CD14-positive monocyte (primary cell): ENCODE measurements around the gene NCBP3. TPM values are rescaled to one million over a fixed set of nuclear protein-coding genes. Genes with fewer than 3 reads are reported as not detected.
A peak's percentile ranks its signal among the peaks of the same experiment; 100 is the strongest.

Experiments
- DNase-seq, 3 donors: peaks; one replicate each; pipeline ENCODE4 v3.0.0-alpha.2; 2011 to 2022
- H2AFZ ChIP-seq: 2 replicates; pipeline ENCODE4 v1.6.0; 2012; ENCODE audit warnings: mild to moderate bottlenecking, low read depth, low read length, inconsistent platforms; ENCODE audit not compliant: insufficient read depth, poor library complexity, severe bottlenecking
- H3K27ac ChIP-seq, 2 donors: 1 replicate in 1 of 2; 2 replicates in 1 of 2; pipeline ENCODE4 v1.5.1; 2012 to 2013; ENCODE audit warnings: low read length in 2 of 2, control low read depth in 1 of 2, inconsistent platforms in 1 of 2, low read depth in 1 of 2, mild to moderate bottlenecking in 1 of 2
- H3K27me3 ChIP-seq, 2 donors: one replicate each; pipeline versions ENCODE4 v1.6.0 to v1.6.1; 2011 to 2013; ENCODE audit warnings: low read length in 2 of 2; ENCODE audit not compliant: control insufficient read depth in 2 of 2, insufficient read depth in 2 of 2
- H3K36me3 ChIP-seq, 2 donors: replicated peaks in 1 of 2; 1 replicate in 1 of 2; 2 replicates in 1 of 2; pipeline versions ENCODE4 v1.5.1 to v1.6.1; 2012 to 2013; ENCODE audit warnings: low read length in 2 of 2, control low read depth in 1 of 2, inconsistent platforms in 1 of 2, mild to moderate bottlenecking in 1 of 2; ENCODE audit not compliant: insufficient read depth in 2 of 2, control insufficient read depth in 1 of 2
- H3K4me1 ChIP-seq, 2 donors: 1 replicate in 1 of 2; 2 replicates in 1 of 2; pipeline versions ENCODE4 v1.5.1 to v1.6.1; 2012 to 2013; ENCODE audit warnings: low read length in 2 of 2, control low read depth in 1 of 2, inconsistent platforms in 1 of 2, mild to moderate bottlenecking in 1 of 2, moderate library complexity in 1 of 2; ENCODE audit not compliant: insufficient read depth in 2 of 2, control insufficient read depth in 1 of 2
- H3K4me2 ChIP-seq: replicated peaks from 2 replicates; pipeline ENCODE3; 2012; ENCODE audit warnings: low read length, moderate library complexity, mild to moderate bottlenecking; ENCODE audit not compliant: poor library complexity, severe bottlenecking; ENCODE audit errors: extremely low read depth
- H3K4me3 ChIP-seq, 3 experiments: fragments of 200-600 bp in 1 of 3; sonication (generic) in 1 of 3; replicated peaks in 1 of 3; 1 replicate in 2 of 3; 2 replicates in 1 of 3; pipeline ENCODE4 v1.5.1; 2011 to 2013; ENCODE audit warnings: low read length in 3 of 3, mild to moderate bottlenecking in 3 of 3, control low read depth in 2 of 3, low read depth in 2 of 3, inconsistent platforms in 1 of 3, moderate library complexity in 1 of 3
- H3K79me2 ChIP-seq: 2 replicates; pipeline ENCODE4 v1.6.0; 2012; ENCODE audit warnings: mild to moderate bottlenecking, control low read depth, inconsistent platforms, low read length, moderate library complexity; ENCODE audit not compliant: insufficient read depth
- H3K9ac ChIP-seq: 2 replicates; pipeline ENCODE4 v1.6.0; 2017; ENCODE audit warnings: low read length, mild to moderate bottlenecking; ENCODE audit not compliant: insufficient read depth, poor library complexity, severe bottlenecking
- H3K9me3 ChIP-seq, 2 donors: replicated peaks in 1 of 2; 1 replicate in 1 of 2; 2 replicates in 1 of 2; pipeline versions ENCODE4 v1.5.1 to v1.6.1; 2012 to 2013; ENCODE audit warnings: low read length in 2 of 2, control low read depth in 1 of 2; ENCODE audit not compliant: control insufficient read depth in 1 of 2, insufficient read depth in 1 of 2
- H4K20me1 ChIP-seq: 2 replicates; pipeline ENCODE4 v1.6.0; 2012; ENCODE audit warnings: mild to moderate bottlenecking, low read length, control low read depth, moderate library complexity; ENCODE audit not compliant: insufficient read depth
- H3K27ac Mint-ChIP-seq, 7 donors: one replicate each; pipeline ENCODE4 v1.8.0; 2020; ENCODE audit warnings: mild to moderate bottlenecking in 7 of 7, mixed read lengths in 7 of 7, moderate library complexity in 6 of 7, inconsistent platforms in 2 of 7
- H3K27me3 Mint-ChIP-seq, 3 donors: one replicate each; pipeline ENCODE4 v1.8.0; 2021 to 2022; ENCODE audit warnings: low read depth in 3 of 3, mild to moderate bottlenecking in 3 of 3, mixed read lengths in 3 of 3, moderate library complexity in 3 of 3, inconsistent platforms in 1 of 3
- H3K36me3 Mint-ChIP-seq, 2 donors: one replicate each; pipeline ENCODE4 v1.8.0; 2020; ENCODE audit warnings: mixed read lengths in 2 of 2, inconsistent platforms in 1 of 2, mild to moderate bottlenecking in 1 of 2
- H3K4me1 Mint-ChIP-seq: one replicate; pipeline ENCODE4 v1.8.0; 2020; ENCODE audit warnings: mild to moderate bottlenecking, mixed read lengths
- H3K4me3 Mint-ChIP-seq, 2 donors: one replicate each; pipeline ENCODE4 v1.8.0; 2020; ENCODE audit warnings: mild to moderate bottlenecking in 2 of 2, mixed read lengths in 2 of 2, moderate library complexity in 1 of 2
- H3K9me3 Mint-ChIP-seq, 7 donors: one replicate each; pipeline ENCODE4 v1.8.0; 2020 to 2022; ENCODE audit warnings: mixed read lengths in 7 of 7, mild to moderate bottlenecking in 6 of 7, moderate library complexity in 6 of 7, inconsistent platforms in 2 of 7
- CTCF ChIP-seq: fragments of 200-600 bp; IDR thresholded peaks from one replicate; pipeline ENCODE4 v1.8.0; 2022; ENCODE audit warnings: antibody characterized with exemption, mild to moderate bottlenecking
- WGBS: methylation state at CpG from one replicate; pipeline ENCODE4 v1.1.5; 2013; ENCODE audit warnings: missing lambda C conversion rate; ENCODE audit not compliant: insufficient coverage; 5-methylcytosine and 5-hydroxymethylcytosine counted together
- intact Hi-C, 2 donors: fragments of 100-400 bp; cut with micrococcal nuclease; formaldehyde crosslinking; loops; one replicate each; pipeline versions ENCODE4 v1.15.0 to v1.15.1; 2023
- polyA plus RNA-seq, 3 donors: library from polyadenylated mRNA; depleted of rRNA in 1 of 3; unstranded in 2 of 3; stranded (reverse) in 1 of 3; fragments of 300-500 nt in 2 of 3; fragments of >200 nt in 1 of 3; fragmentation: Illumina TruSeq in 2 of 3; gene quantifications; 1 replicate in 2 of 3; 2 replicates in 1 of 3; pipeline ENCODE4 v1.2.3, GENCODE V29; 2012 to 2021

Gene NCBP3
- polyA plus RNA-seq, 3 donors: 4.9 to 19.0 (median 8.5) TPM

- Histone ChIP-seq H3K27me3 (no peaks in the 10 kb centered on the region), H3K36me3 (peaks cover 10 to 12% of the 10 kb centered on the region in 2 donors), H3K4me2 (no peak overlapping the region), H3K27ac (no peak overlapping the region), H3K4me1 (no peaks in the 10 kb centered on the region), H3K9me3 (no peaks in the 10 kb centered on the region), H3K9ac (no peak overlapping the region), H2AFZ (no peak overlapping the region), H3K79me2 (no peaks in the 10 kb centered on the region), H3K4me3 (no peak overlapping the region), H4K20me1 (no peaks in the 10 kb centered on the region)
- no peak overlapping the region for H3K27ac Mint-ChIP-seq
- intact Hi-C loops: loop anchor here (5.0 to 10.0 kb wide), 2 partner anchors 46 to 54 kb away; partner anchors contain the start of gene P2RX1 (in 1 of the 2)
- WGBS: 96% methylated on average over 29 of the region's 30 CpGs
- no peaks in the 10 kb centered on the region for H3K9me3 Mint-ChIP-seq
- peaks cover 8 to 14% of the 10 kb centered on the region in 2 donors for H3K36me3 Mint-ChIP-seq
- H3K4me3 Mint-ChIP-seq: no peak overlapping the region
- no peak for TF ChIP-seq CTCF
- peaks cover 0 to 3% (median 0%) of the 10 kb centered on the region in 3 donors for H3K27me3 Mint-ChIP-seq
- H3K4me1 Mint-ChIP-seq: no peaks in the 10 kb centered on the region
- no peak for DNase-seq
Measured at GRCh38 chr17:3860939-3861700, 15.1 kb upstream of the NCBP3 start.

- no peaks in the 10 kb centered on the region for H3K4me1 Mint-ChIP-seq
- Histone ChIP-seq H3K36me3 (peaks cover 10 to 12% of the 10 kb centered on the region in 2 donors), H3K9ac (no peak overlapping the region), H3K4me1 (no peaks in the 10 kb centered on the region), H3K9me3 (no peaks in the 10 kb centered on the region), H2AFZ (no peak overlapping the region), H3K4me2 (no peak overlapping the region), H3K4me3 (no peak overlapping the region), H4K20me1 (no peaks in the 10 kb centered on the region), H3K79me2 (no peaks in the 10 kb centered on the region), H3K27ac (no peak overlapping the region), H3K27me3 (no peaks in the 10 kb centered on the region)
- H3K36me3 Mint-ChIP-seq: peaks cover 8 to 14% of the 10 kb centered on the region in 2 donors
- no peak for DNase-seq
- no peak overlapping the region for H3K4me3 Mint-ChIP-seq
- H3K9me3 Mint-ChIP-seq: no peaks in the 10 kb centered on the region
- TF ChIP-seq CTCF: no peak
- 100% methylated on average over 6 of the region's 9 CpGs for WGBS
- peak overlapping the region in 1 of 7 donors; percentile 11 for H3K27ac Mint-ChIP-seq
- peaks cover 0 to 3% (median 3%) of the 10 kb centered on the region in 3 donors for H3K27me3 Mint-ChIP-seq
- intact Hi-C loops: loop anchor here (5.0 to 10.0 kb wide), 2 partner anchors 47 to 55 kb away; partner anchors contain the start of gene P2RX1 (in 1 of the 2)
Measured at GRCh38 chr17:3859940-3860339, 13.9 kb upstream of the NCBP3 start.
